OCI-LY3 (cell line): ENCODE data around the gene RPAP2.

Source experiments
- CTCF ChIP-seq: fragments of 200-600, 300-600 bp; sonication (generic); IDR thresholded peaks from 2 replicates; pipeline ENCODE4 v1.5.1; 2014; ENCODE audit warnings: antibody characterized with exemption, low read length, low read depth
- EZH2phosphoT487 ChIP-seq: fragments of 200-600 bp; shearing (Covaris generic); IDR thresholded peaks from 2 replicates; pipeline ENCODE4 v1.6.1; 2018; ENCODE audit warnings: antibody characterized with exemption, mixed run types, low read depth

GRCh38 chr1:92399076-92399475 lies 100.2 kb downstream of the RPAP2 start:
- no peak for TF ChIP-seq CTCF
- no peak for TF ChIP-seq EZH2phosphoT487
